GM11168 (cell line): Measurements from ENCODE around the gene SAP30BP.

Source experiments
- in situ Hi-C: fragments of 300-500 bp; cut with MboI; formaldehyde crosslinking; loops from one replicate; pipeline ENCODE4 v1.12.0; 2022; ENCODE audit warnings: low sequenced_read_pairs; ENCODE audit not compliant: unreplicated experiment

SAP30BP gene

DNA sequence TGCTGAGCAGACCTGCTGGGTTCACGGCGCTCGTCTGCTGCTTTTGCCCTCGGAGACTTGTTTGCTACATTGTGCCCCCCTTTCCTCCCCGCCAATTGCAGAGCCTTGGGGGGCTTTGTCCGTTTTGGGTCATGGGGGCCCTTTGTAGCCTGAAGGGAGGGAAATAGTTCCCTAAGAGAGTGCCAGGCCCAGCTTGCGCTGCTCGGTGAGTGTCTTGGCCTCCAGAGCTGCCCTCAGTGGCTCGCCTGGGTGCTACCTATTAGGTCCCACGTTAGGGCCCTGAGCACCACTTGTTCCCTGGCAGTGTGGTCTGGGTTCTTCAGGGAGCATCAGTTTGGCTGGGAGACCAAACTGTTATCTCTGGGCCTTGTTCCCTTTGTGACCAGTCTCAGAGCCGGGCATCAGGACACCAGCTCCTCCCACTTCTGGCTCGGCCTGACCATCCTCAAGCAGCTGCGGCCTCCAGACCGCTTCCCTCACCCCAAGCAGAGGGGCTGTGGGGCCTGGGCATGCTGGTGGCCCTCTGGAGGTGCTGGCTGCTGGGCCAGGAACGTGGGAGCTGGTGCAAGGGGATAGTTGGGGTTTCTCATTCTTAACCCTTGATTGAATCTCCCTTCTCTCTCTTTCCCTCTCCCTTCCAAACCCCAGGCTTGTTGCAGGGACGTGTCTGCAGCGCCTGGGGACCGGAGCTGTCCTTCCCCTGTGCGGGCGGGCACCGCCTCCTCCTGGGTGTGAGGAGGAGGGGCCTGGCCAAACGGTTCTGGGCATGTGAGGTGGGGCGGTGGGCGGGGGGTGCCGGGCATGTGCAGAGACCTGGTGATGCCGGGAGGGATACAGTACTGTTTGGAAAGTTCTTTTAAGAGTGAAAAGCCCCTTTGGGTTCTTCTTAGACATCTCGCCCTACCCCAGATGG lies 38.1 kb downstream of the SAP30BP start:
- in situ Hi-C loops = no loop called here

DNA sequence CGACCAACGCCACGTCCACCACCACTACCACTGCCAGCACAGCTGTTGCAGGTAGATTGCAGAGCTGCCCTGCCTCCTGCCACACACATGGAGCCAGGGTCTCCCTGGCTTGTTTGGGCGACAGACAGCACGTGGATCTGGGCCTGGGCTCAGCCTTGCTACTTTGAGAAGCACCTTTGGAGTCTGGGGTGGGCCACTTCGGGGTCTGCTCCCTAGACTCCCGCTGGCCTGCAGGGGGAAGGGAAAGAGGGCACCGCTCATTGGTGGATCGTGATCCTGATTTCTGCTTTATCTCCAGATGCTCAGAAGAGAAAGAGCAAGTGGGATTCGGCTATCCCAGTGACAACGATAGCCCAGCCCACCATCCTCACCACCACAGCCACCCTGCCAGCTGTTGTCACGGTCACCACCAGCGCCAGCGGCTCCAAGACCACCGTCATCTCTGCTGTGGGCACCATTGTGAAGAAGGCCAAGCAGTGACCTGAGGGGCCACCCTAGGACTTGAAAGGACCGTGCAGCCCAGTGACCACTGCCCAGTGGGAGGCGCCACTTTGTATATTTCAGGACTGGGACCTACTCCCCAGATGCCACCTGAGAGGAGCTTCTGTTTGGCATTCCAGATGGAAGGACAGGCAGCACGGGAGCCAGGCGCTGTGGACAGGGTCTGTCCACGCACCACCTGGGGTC lies 39.0 kb downstream of the SAP30BP start:
- in situ Hi-C loops = no loop called here

DNA sequence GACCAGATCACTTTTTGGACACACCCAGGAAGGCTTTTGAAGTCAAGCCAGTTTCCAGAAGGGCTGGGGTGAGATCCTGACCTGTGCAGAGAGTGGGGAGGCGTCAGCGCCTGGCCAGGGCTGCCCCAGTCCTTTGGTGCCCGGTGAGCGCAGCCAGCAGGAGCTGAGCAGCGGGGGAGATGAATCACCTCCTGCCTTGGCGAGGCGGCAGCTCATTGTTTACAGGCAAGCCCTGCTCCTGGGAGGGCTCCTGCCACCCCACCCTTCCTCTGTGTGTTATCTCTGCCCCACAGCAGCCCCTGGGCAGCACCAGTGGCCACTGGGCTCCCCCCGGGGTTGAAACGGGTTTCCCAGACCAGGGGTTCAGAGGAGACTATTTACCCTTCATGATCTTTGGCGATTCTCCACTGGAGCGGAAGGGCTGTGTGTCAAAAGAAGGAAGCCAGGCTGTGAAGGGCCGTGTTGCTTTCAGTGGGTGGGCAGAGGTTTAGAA lies 40.0 kb downstream of the SAP30BP start:
- in situ Hi-C loops = no loop called here

DNA sequence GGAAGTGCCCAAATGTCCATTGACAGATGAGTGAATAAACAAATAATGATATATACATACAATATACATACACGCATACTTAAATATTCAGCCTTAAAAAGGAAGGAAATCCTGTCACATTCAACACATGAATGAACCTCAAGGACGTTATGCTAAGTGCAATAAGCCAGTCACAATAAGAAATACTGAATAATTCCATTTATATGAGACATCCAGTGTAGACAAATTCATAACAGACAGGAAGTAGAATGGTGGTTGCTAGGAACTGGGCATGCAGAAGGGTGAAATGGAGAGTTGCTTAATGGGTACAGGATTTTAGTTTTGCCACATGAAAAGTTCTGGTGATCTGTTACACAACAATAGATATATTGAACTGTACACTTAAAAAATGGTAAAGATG lies 45.3 kb downstream of the SAP30BP start:
- in situ Hi-C loops = no loop called here

DNA sequence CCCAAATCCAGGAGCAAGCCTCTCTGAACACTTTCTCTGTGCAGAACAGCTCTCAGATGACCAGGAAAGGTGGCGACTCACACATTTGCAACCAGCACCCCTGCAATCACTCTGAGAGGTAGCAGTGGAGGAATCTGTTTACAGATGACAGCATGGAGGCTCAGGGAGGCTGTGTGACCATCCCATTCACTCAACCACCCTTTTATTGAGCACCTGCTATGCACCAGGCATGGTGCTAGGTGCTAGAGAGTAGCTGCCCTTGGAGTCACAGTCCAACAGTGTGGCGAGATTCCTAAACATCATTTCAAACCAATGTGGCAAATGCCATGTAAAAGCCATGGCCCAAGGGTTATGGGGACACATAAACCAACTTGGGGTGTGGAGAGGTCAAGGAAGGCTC lies 52.6 kb downstream of the SAP30BP start:
- in situ Hi-C loops = no loop called here

DNA sequence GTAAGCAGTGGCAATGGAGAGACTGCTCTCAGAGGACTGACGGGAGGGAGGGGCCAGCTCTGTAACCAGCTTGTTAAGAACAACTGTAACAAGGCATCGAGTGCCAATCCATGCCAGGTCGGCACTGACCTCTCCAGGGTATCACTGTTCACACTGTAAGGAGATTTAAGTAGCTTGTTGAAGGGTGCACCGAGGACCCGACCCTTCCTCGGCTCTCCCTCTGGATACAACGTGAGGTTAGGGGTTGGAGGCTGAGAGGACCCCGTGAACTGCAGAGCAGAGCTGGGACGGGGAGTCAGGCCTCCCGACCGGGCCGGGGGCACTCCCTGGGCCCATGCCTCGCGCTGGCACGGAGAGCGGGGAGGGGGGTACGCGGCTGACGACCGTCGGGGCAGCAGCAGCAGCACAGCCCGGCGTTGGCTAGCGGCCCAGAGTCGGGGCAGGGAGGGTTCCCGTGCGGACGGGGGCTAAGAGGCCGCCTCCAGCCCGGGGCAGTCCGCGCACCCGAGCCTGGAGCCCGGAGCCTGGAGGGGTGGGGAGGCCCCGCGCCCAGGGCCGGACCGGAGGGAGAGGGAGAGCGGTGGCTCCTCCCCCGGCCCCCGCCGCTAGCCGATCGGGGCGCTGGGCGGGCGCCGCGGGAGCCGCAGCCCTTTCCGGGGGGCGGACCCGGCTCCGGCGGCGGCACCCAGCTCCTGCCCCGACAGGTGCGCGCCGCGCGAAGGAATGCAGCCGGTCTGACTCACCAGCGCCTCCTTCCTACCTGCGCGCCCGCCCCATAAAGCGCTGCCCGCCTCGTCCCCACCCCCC lies 53.7 kb downstream of the SAP30BP start, which contains the start of gene ITGB4:
TSS of gene ITGB4 (plus strand) at position 804 of the 807 bp plus-strand sequence. CDS start 3,245 bp downstream, outside the sequence.
- in situ Hi-C loops = no loop called here

DNA sequence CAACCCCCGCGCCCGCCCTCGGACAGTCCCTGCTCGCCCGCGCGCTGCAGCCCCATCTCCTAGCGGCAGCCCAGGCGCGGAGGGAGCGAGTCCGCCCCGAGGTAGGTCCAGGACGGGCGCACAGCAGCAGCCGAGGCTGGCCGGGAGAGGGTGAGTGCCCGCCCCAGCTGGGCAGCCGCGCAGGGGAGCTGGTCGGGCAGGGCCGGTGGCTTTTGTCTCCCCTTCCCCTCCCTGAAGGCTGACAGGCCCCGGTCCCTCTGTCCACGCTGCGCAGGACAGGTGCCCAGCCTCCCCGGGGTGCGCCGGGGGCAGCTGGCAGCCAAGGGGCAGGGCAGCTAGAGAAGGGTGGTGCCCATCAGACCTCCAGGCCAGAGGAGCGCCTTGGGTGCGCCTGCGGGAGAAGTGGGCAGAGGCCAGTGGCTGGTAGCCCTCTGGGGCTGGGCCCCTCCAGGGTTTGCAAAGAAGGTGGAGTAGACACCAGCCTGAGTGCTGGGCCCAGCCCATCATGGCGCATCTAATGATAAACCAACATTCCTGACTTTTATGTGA lies 54.4 kb downstream of the SAP30BP start:
- in situ Hi-C loops = no loop called here

DNA sequence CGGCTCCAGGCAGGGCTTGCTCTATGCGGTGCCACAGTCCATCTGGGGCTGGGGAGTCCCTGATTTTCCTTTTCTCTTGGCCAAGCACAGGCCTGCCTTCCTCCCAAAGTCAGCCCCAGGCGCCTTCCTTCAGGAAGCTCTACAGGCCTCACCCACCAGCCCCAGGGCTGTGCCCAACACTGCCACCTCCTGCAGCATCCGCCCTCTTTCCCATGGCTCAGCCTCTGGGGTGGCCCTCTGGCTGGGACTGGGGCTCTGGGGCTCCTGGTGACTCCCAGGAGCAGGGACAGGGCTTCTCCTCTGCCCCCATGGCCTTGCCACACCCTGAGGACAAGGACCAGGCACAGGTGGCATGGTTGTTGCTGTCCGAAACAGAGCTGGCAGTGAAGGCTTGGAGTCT lies 54.9 kb downstream of the SAP30BP start:
- in situ Hi-C loops = no loop called here

DNA sequence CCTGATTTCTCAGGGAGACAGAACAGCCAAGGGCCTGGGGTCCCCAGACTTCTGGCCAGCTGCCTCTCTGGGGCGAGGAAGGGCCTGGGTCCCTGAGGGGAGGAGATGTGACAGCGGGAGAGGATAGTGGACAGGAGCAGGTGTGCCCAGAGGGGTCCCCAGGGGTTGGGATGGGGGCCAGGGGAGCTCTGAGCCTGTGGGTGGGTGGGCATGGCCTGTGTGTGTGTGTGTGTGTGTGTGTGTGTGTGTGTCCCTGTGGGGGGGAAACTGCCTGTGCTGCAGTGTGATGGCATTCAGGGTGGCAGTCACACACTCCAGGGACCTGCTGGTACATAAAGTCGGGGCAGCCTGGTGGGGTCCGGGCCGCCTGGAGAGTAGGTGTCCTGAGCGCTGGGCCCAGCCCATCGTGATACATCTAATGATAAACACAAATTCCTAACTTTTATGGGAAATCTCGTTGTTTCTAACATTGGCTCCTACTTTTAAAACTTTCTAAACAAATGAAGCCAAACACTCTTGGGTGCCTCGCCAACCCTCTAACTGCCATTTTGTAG lies 55.5 kb downstream of the SAP30BP start:
- in situ Hi-C loops = no loop called here

DNA sequence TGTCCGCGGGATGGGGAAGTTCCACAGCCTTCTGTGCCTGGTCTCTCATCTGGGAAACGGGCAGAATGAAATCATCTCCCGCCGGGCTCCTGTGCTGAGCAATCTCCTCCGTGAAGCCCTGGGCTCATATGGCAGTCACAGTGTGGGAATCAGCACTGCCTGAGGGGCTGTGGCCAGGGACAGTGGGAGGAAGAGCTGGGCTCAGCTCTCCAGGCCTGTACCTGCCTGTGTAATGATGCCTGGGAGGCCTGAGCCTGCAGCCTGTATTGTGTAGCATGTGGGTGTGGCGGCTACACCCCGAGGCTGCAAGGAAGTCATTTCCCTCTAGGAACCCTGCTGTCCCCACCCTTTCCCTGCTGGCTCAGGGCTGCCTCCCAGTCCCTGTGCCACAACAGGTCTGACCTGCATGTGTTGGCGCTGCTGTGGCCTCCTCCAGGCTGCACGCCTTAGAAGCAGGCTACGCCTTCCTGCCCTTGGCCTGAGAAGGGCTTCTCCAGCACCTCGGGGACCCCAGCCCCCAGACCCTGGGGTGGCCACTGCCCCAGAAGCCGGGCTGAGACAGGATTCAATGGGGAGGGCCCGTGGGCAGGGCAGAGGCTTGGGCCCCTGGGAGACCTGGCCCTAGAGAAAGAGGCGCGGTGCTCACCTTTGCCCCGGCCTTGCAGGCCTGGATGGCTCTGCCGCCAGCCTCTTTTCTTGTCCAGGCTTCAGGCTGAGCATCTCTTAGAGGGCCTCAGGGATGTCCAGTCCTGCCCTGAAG lies 56.2 kb downstream of the SAP30BP start:
- in situ Hi-C loops = no loop called here

DNA sequence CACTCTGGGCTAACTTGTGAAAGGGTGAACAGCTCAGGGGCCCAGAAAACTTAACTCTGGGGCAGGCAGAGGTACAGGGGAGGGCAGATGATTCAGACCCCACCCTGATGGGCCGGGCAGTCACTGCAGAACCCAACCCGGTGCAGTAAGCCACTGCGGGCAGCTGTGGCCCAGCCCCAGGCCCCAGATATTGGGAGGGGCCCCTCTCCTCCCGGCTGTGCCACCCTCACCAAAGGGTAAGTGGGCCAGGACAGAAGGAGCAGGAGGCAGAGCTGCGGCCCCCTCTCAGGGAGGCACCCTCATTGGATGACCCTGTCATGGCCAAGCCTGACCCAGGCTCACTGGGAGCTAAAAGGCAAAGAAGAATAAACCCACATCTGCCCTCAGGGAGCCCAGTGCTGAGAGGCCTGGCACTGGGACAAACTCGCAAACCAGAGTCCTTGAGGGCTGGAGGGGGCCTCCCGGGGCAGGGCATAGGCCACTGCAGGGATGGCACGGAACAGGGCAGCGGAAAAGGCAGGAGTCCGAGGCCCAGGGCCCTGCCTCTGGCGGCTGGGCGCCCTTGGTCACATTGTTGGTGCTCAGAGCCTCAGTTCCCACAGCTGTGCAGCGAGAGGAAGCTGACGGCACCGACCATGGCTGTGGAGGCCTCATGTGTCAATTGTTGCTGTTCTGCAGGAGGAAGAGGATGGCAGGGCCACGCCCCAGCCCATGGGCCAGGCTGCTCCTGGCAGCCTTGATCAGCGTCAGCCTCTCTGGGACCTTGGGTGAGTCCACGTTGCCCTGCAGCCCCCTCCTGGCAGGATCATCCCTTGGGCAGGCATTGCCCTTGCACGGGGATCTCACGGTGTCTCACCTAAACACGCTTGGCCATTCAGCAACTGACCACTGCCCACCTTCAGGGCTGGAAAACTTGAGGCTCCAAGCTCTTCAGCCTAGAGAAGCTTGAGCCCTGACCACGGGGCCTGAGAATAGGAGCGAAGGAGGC lies 57.2 kb downstream of the SAP30BP start:
- in situ Hi-C loops = no loop called here

DNA sequence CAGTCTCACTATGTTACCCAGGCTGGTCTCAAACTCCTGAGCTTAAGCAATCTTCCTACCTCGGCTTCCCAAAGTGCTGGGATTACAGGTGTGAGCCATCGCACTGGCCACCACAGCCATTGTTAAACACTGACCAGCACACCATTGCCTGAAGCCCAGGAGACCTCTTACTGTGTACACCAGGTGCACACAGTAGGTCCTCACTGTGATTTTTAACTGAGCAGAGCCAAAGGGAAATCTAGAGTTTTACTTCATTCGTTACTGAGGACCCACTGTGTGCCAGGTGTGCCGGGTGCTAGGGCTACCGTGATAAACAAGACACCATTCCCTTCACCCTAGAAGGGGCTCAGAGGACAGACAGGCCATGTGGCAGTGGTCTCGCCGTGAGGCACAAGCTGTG lies 58.4 kb downstream of the SAP30BP start:
- in situ Hi-C loops = no loop called here

DNA sequence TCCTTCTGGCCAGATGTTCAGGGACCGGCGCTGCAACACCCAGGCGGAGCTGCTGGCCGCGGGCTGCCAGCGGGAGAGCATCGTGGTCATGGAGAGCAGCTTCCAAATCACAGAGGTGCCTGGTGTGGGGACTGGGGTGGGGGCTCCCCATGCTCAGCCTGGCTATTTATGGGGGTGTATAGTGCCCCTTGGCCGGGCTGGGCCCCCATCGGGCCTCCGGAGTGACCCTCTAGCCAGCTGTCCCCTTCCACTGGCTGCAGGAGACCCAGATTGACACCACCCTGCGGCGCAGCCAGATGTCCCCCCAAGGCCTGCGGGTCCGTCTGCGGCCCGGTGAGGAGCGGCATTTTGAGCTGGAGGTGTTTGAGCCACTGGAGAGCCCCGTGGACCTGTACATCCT lies 60.3 kb downstream of the SAP30BP start:
- in situ Hi-C loops = no loop called here

DNA sequence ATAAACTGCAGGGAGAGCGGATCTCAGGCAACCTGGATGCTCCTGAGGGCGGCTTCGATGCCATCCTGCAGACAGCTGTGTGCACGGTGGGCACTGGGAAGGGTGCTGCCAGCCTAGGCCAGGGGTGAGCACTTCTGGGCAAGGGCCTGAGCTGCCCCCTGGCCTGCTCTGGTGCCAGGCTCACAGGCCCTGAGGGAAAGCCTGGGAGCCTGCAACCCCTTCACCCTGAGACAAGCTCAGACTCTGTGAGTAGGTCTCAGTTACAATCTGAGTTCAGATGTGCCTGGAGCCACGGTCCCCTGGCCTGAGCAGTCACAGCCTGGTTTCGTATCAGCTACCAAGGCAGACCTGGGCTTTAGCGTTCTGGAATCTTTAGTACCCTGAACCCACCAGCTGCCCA lies 62.2 kb downstream of the SAP30BP start:
- in situ Hi-C loops = no loop called here

DNA sequence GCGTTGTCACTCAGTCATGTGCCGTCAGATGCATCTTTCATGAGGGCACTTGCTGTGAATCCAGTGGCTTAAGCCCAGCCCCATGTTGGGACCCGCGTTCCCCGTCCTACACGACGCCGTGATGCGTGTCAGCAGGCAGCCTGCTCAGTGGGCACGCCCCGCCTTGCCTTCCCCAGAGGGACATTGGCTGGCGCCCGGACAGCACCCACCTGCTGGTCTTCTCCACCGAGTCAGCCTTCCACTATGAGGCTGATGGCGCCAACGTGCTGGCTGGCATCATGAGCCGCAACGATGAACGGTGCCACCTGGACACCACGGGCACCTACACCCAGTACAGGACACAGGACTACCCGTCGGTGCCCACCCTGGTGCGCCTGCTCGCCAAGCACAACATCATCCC lies 62.9 kb downstream of the SAP30BP start:
- in situ Hi-C loops = no loop called here

DNA sequence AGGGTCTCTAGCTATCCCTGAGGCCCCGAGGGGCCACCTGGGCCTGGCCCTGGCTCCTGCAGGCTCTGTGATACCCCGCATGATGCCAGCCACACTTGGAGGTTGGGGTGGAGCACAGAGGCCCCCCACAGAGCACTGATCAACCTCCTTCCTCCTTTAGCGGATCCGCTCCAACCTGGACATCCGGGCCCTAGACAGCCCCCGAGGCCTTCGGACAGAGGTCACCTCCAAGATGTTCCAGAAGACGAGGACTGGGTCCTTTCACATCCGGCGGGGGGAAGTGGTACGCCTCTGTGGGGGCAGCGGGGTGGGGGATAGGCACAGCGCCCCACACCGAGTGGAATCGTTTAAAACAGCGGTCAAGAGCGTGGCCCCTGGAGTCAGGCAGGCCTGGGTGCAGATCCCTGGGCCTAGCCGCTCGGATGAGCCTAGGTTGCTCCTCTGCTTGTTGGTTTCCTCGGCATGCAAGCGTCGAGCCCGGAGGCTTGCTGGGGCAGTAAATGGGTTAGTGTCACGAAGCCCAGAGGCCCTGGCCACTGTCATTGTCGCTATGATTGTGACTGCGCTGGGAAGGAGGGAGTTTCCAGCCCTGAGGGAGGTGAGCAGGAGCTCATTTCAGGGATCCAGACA lies 64.1 kb downstream of the SAP30BP start:
- in situ Hi-C loops = no loop called here

DNA sequence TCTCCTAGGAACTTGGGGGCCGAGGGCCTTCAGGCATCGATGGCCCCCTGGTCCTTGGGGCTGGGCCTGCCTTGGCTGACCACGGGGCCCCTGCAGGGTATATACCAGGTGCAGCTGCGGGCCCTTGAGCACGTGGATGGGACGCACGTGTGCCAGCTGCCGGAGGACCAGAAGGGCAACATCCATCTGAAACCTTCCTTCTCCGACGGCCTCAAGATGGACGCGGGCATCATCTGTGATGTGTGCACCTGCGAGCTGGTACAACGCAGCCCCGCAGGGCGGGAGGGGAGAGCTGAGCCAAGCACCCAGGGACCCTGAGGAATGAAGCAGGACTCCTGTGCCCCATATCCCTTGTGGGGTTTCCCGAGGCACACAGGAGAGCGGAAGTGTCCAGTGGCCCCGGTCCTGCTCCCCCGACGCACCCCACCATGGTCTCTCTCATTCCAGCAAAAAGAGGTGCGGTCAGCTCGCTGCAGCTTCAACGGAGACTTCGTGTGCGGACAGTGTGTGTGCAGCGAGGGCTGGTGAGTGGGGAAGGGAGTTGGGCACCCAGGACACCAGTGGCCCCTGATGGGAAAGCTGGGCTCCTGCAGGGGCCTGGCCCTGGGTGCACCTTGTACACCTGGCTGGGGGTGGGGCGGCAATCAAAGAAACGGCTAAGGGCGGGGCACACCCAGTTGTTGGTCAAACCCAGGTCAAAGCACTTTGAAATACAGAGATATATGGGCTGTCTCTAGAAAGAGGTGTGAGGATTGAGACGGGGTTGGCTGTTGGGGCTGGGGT lies 64.8 kb downstream of the SAP30BP start:
- in situ Hi-C loops = no loop called here
